ENCODE results near the gene NNT. TPM values are rescaled to one million over a fixed set of nuclear protein-coding genes. Genes with fewer than 3 reads are reported as not detected.
A peak's percentile ranks its signal among the peaks of the same experiment; 100 is the strongest.
"Not testable (repeated sequence)": the region's sequence is repeated elsewhere in the genome, so short reads cannot be mapped to it uniquely, and the experiment has no call there.

The NNT gene
- total and polyA plus RNA-seq, 2 donors from 2014 or later: 56.4 to 101 TPM

- FAIRE-seq (no peak), DNase-seq (no peak)
- H3K9me3 ChIP-seq (ENCODE audit: control insufficient read depth in 2 of 3, insufficient read depth in 1 of 3, low read length in 3 of 3): peaks cover 0 to 4% (median 2%) of the 10 kb centered on the region in 3 donors
- no peak for TF ChIP-seq CTCF (IDR thresholded peaks at IDR 0.05; ENCODE audit: borderline replicate concordance, extremely low read depth, insufficient read depth)
- H3K9ac ChIP-seq (ENCODE audit: low read length in 3 of 3): no peak overlapping the region
- peaks cover 0 to 2% (median 0%) of the 10 kb centered on the region in 3 donors for H3K36me3 ChIP-seq (ENCODE audit: control insufficient read depth in 2 of 3, insufficient read depth in 3 of 3, low read length in 3 of 3)
- no peaks in the 10 kb centered on the region for H3K27me3 ChIP-seq (ENCODE audit: control insufficient read depth, insufficient read depth, low read length)
- H3K4me1 ChIP-seq (ENCODE audit: control insufficient read depth in 2 of 3, insufficient read depth in 2 of 3, low read depth in 1 of 3, low read length in 3 of 3): peaks cover 0 to 3% (median 0%) of the 10 kb centered on the region in 3 donors
- no peak overlapping the region for H3K4me3 ChIP-seq (ENCODE audit: low read length in 3 of 3)
- H3K27ac ChIP-seq (ENCODE audit: low read depth in 2 of 2, low read length in 2 of 2): no peak overlapping the region
- intact Hi-C loops (cut with DNase I): no loop called here
Observed at GRCh38 chr5:43691893-43692292, 88.9 kb downstream of the NNT start.

GRCh38 chr5:43693411-43693810 is 90.4 kb downstream of the NNT start:
- no peak overlapping the region for H3K4me3 ChIP-seq (ENCODE audit: low read length in 3 of 3)
- DNase-seq: peak in 1 of 5 donors; percentile 45
- H3K27me3 ChIP-seq (ENCODE audit: control insufficient read depth, insufficient read depth, low read length): no peaks in the 10 kb centered on the region
- peaks cover 0 to 2% (median 0%) of the 10 kb centered on the region in 3 donors for H3K36me3 ChIP-seq (ENCODE audit: control insufficient read depth in 2 of 3, insufficient read depth in 3 of 3, low read length in 3 of 3)
- peaks cover 0 to 4% (median 2%) of the 10 kb centered on the region in 3 donors for H3K9me3 ChIP-seq (ENCODE audit: control insufficient read depth in 2 of 3, insufficient read depth in 1 of 3, low read length in 3 of 3)
- no peak overlapping the region for H3K9ac ChIP-seq (ENCODE audit: low read length in 3 of 3)
- no peak for TF ChIP-seq CTCF (IDR thresholded peaks at IDR 0.05; ENCODE audit: borderline replicate concordance, extremely low read depth, insufficient read depth)
- H3K4me1 ChIP-seq (ENCODE audit: control insufficient read depth in 2 of 3, insufficient read depth in 2 of 3, low read depth in 1 of 3, low read length in 3 of 3): peaks cover 0 to 3% (median 0%) of the 10 kb centered on the region in 3 donors
- intact Hi-C loops (cut with DNase I): no loop called here
- no peak for FAIRE-seq
- no peak overlapping the region for H3K27ac ChIP-seq (ENCODE audit: low read depth in 2 of 2, low read length in 2 of 2)

GRCh38 chr5:43694027-43694426 is 91.0 kb downstream of the NNT start:
- no peaks in the 10 kb centered on the region for H3K27me3 ChIP-seq (ENCODE audit: control insufficient read depth, insufficient read depth, low read length)
- H3K4me1 ChIP-seq (ENCODE audit: control insufficient read depth in 2 of 3, insufficient read depth in 2 of 3, low read depth in 1 of 3, low read length in 3 of 3): peaks cover 0 to 3% (median 0%) of the 10 kb centered on the region in 3 donors
- H3K27ac ChIP-seq (ENCODE audit: low read depth in 2 of 2, low read length in 2 of 2): no peak overlapping the region
- H3K9me3 ChIP-seq (ENCODE audit: control insufficient read depth in 2 of 3, insufficient read depth in 1 of 3, low read length in 3 of 3): peaks cover 0 to 4% (median 2%) of the 10 kb centered on the region in 3 donors
- FAIRE-seq (no peak), DNase-seq (no peak)
- no peak for TF ChIP-seq CTCF (IDR thresholded peaks at IDR 0.05; ENCODE audit: borderline replicate concordance, extremely low read depth, insufficient read depth)
- no peak overlapping the region for H3K9ac ChIP-seq (ENCODE audit: low read length in 3 of 3)
- H3K4me3 ChIP-seq (ENCODE audit: low read length in 3 of 3): no peak overlapping the region
- H3K36me3 ChIP-seq (ENCODE audit: control insufficient read depth in 2 of 3, insufficient read depth in 3 of 3, low read length in 3 of 3): peaks cover 0 to 2% (median 0%) of the 10 kb centered on the region in 3 donors
- intact Hi-C loops (cut with DNase I): no loop called here

GRCh38 chr5:43696444-43696843 is 93.5 kb downstream of the NNT start:
- H3K4me1 ChIP-seq (ENCODE audit: control insufficient read depth in 2 of 3, insufficient read depth in 2 of 3, low read depth in 1 of 3, low read length in 3 of 3); H3K9me3 ChIP-seq (ENCODE audit: control insufficient read depth in 2 of 3, insufficient read depth in 1 of 3, low read length in 3 of 3); DNase-seq; H3K27me3 ChIP-seq (ENCODE audit: control insufficient read depth, insufficient read depth, low read length); H3K36me3 ChIP-seq (ENCODE audit: control insufficient read depth in 2 of 3, insufficient read depth in 3 of 3, low read length in 3 of 3); H3K27ac ChIP-seq (ENCODE audit: low read depth in 2 of 2, low read length in 2 of 2); H3K9ac ChIP-seq (ENCODE audit: low read length in 3 of 3); FAIRE-seq; H3K4me3 ChIP-seq (ENCODE audit: low read length in 3 of 3); intact Hi-C loops (cut with DNase I): not testable (repeated sequence)

Data from kidney (tissue), 14 donors.